Stimulated activated CD4-positive, alpha-beta T cell treated with anti-CD3 and anti-CD28 coated beads, Interleukin-2, amount 100 ng/mL, for 24 hours (primary cell): ENCODE measurements around the gene MED15.

Source experiments
- DNase-seq, 2 donors: peaks; one replicate each; pipeline ENCODE4 v3.0.0-alpha.2; 2020

The MED15 gene

DNA sequence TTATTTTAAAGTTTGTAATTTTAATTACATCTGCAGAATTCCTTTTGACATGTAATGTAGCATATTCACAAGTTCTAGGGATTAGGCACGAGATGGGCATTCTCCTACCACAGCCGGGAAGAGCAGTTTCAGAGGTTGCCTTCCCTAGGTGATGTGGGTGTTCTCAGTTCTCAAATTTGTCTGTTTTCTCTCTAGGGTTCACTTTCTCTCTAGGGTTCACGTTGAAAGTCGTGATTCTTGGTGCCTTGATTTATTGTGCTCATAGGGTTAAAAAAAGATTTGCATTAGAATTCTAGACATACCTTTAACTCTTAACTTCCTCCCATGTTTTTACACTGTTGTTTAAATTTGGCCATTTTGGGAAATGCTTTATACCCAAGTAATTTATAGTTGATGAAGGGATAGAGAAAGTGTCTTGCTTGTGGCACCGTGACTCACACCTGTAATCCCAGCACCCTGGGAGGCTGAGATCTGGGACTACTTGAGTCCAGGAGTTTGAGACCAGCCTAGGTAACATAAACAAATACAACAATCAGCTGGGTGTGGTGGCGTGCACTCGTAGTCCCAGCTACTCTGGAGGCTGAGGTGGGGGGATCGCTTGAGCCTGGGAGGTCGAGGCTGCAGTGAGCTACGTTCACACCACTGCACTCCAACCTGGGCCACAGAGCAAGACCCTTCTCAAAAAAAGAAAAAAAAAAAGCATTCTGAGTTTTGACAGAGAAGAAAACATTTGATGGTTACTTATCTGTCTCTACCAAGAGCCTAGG is 3.6 kb downstream of the MED15 start:
- DNase-seq: no peak

DNA sequence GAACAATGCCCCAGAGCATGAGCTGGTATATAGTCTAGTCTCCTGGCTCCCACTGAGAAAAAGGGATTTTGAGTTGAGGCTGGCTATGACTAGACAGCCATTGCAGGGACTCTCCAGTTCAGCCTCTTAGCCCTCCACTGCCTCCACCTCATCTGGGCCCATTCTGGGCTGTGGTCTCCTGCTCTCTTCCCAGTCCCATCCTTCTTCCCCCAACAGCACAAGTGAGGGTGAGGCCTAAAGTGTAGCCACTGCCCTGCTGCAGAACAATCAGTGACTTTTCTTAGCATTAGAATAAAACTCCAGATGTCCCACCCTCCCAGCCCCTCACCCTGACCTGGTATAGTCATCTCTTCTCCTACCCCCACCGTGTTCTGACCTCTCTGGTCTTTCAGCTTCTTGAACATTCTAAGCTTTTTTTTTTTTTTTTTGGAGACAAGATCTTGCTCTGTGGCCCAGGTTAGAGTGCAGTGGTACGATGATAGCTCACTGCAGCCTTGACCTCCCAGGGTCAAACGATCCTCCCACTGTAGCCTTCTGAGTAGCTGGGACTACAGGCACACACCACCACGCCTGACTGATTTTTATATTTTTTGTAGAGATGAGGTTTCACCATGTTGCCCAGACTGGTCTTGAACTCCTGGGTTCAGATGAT is 4.3 kb downstream of the MED15 start:
- no peak for DNase-seq

DNA sequence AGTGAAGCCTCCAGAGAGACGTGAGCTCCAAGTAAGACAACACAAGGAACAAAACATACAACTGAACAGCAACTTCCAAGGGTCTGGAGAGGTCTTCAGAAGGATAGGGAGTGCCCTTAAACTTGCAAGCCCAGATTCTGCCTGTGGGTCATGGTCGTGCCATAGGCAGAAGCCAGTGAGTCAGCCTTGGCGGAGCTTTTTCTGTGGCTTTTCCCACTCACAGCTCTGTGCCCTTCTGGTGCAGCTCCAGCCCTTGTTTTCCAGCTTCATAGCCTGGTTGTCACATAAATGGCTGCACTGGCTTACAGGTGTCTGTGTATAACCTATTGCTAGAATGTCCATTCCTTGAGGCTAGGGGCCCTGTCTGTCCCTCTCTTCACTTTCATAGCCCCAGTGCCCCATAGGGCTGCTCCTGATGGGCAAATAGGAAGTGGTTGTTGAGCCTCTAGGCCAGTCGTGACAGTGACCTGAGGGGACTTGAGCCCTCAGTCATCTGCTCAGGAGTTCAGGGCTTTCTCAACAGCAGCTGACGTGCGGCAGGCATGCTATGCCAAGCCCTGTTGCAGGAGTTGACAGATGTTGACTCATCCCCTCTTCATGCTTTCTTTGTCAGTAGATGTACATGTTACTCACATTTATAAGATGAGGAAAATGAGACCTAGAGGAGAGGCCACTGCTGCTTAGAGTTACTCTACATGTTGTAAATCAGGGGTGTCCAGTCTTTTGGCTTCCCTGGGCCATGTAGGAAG is 7.4 kb downstream of the MED15 start:
- DNase-seq: no peak

DNA sequence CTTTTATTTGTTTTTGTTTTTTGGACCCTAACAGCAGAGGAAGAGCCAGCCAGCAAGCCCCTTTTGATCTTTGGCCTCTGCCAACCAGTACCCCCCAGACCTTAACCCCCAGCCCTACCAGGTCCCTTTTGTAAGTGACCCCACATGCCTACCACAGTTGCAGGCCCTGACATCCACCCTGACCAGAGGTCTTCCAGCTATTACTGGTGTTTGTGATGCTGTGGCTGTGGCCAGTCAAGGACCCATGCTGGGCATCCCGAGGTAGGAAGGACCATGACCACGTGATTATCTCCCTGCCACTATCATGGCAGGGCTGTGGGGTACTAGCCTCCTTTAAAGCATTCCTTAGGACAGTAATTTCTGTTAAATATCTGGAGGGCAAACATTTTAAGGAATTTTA is 9.0 kb downstream of the MED15 start:
- DNase-seq: no peak

DNA sequence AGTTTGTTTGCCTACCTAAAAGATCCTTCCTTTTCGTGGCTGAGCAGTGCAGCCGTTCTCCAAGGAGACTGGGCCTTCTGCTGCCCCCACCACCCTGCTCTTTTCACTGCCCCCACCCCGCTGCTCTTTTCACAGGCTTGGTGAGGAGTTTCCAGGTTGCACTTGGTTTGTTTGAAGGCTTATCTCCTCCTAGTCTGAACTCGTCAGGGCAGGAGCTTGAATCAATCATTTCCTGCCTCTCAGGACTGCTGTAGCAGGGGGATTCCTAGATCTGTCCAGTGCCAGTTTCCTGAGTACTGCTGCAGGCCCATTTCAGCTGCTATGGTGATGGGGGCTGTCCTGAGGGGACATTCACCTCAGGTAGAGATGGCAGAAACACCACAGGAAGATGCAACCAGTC is 10.0 kb downstream of the MED15 start:
- DNase-seq: no peak

DNA sequence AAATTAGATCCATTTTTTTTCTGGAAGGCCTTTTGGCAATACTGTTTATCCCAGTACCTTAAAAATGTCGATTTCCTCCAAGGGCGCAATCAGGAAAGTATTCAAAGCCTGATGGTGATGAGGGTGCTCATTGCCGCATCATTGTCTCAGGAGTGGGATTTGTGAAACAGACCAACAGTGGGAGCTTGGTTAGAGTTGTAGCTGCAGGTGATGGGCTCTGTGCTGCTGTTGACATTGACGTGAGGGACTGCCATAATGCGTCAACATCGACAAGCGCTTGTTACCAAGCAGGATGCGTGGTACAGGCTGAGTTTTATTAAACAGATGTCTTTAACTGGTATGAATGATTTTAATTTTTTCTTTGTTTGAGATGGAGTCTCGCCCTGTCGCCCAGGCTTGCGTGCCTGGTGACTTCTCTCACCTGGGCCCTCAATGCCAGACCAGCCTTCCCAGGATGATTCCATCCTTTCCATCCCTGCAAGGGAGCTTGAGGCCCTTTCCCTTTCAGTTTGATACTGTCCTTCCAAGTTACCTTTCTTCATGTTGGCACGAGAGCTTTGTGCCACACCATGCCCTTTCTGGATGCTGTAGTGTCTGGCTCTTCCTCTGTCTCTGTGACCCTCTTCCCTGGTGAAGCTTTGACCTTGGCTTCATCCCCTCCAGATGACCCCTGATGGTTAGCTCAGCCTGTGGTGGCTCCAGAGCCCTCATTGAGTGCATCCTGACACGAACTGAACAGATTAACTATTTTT is 10.6 kb downstream of the MED15 start:
- no peak for DNase-seq

DNA sequence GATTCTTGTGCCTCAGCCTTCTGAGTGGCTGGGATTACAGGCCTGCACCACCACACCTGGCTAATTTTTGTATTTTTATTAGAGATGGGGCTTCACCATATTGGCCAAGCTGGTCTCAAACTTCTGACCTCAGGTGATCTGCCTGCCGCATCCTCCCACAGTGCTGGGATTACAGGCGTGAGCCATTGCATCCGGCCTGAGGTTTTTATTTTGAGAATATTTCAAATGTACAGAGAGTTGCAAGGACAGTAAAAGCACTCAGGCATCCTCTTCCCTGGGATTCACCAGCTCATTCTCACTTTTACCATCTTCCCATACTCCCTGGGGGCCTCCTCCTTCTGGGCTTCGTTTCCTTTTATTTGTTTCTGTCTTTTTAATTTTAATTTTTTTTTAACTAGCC is 12.1 kb downstream of the MED15 start:
- DNase-seq: no peak

DNA sequence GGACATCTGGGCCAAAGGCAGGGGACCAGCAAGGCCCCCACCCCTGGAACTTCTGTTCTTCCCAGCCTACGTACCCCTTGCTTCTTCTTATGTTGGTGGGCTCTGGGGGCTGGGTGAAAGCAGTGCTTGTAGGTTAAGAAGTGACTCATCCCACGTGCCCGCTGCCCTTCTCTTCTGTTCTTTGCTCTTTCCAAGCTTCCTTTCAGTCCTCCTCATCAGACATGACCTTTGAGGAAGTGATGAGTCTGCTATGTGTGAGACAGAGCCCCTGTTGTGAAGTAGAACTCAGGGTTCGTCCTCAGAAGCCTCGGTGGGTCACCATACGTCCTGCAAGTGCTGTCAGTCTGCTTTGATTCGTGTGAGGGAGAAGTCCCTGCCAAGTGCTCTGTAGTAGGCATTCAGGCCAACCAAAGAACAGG is 12.7 kb downstream of the MED15 start:
- DNase-seq: peak in 1 of 2 donors; percentile 38

DNA sequence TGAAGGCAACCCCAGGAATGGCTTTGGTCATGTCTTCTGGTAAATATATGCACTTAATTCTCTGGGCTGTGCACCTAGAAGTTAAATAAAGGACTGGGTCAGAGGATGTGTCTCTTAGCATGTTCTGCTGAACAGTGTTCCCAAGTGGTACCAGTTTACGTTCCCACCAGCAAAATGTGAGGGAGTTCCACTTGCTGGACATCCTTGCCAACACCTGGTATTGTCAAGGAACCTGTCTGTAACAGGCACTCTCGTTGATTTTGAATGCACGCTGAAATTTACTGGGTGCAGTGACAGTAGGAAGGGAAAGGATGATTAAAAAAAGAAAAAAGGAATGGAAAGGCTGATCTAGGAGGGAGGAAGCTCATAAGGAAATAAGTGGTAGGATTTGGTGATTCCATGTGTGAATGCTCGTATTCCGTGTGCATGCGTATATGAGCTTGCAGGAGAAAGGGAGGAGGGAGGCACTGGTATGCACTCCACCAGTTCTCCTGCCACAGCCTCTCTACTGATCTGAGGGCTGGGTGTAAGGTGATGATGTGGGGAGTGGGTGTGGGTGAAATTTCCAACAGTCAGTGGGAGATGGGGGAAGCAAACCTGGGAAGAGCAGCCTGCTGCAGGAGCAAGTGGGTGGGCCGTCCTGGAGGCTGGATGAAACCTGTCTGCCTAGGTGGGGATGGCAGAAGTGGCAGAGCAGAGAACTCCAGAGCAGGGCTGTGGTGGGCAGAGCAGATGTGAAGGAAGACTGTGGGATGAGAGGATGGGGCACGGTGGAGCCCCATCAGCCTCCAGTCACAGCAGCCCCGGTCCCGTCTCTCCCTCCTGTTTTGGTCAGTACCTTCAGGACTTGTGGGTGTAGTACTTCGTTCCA is 15.0 kb downstream of the MED15 start:
- no peak for DNase-seq

DNA sequence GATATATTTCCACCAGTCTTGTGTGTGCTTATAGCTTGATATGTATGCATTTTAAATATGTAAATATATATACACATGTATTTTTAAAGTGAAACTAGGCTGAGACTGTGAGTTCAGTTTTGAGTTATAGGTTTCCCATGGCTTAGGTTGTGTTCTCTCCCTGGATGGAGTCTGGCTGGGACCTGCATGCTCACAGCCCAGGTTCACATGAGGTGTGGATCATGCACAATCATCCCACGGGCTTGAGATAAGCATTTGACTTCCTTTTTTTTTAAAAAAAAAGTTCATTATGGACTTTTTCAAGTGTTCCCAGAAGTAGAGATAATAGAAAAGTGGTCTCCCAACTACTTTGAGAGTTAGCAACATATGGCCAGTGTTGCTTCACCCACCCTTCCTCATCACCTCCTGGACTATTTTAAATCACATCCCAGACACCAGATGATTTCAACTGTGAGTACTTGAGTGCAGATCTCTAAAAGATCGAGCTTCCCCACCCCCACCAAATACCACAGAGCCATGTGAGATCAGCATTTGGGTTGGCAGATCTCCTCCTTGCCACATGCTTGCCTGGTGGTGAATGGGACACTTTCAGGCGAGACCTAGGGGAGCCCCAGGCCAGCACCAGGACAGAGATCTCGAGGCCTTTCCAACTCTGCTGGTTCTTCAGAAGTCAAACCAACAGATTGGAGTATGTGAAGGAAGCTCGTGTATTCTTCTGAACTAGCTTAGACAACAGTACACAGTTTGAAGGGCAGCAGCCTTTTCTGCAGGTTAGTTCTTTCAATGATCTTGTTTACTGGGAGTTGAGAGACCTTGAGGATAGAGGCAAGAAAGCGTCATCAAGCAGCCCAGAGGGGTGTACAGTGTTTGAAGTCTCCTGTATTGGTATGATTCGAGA is 15.9 kb downstream of the MED15 start:
- DNase-seq: no peak

DNA sequence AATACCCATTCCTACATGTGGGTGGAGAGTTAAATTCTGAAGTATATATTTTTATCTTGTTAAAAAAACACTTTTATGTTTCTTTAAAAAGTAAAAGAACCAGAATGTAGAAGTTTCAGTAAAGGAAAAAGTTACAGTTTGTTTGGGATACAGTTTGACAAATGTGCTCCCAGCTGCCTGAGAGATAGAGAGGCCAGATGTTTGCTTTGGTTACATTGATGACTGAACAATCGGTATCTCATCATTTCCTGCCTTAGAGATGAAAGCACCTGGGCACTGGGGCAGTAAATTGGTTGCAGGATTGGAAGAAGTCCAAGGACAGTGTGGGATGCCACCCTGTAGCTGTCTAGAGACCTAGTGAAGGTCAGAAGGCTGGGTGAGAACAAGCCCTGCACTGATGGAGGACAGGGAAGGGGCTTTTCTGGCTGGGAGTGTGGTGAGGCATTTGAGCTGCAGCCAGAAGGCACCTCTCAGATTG is 16.6 kb downstream of the MED15 start:
- no peak for DNase-seq

DNA sequence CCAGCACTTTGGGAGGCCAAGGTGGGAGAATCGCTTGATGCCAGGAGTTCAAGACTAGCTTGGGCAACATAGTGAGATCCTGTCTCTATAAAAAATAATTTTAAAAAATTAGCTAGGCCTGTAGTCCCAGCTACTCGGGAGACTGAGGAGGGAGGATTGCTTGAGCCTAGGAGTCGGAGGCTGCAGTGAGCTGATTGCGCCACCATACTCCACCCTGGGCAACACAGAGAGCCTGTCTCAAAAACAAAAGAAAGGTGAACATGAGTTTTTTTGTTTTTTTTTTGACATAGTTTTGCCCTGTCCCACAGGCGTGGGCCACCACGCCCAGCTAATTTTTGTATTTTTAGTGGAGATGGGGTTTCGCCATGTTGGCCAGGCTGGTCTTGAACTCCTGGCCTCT is 17.6 kb downstream of the MED15 start:
- DNase-seq: no peak

DNA sequence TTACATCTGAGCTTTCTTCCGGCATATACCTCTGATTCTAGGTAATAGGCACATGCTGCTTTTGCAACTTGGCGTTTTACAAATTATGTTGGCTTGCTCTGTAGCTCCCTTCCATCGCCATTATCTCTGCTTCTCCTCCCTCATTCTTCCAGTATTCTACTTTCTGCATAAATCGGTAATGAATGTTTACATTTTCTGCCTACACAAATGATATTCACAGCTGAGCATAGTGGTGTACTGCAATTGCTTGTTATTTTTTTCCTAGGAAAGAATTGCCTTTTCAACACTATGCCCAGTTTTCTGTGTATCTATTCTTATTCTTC is 18.9 kb downstream of the MED15 start:
- DNase-seq: no peak

DNA sequence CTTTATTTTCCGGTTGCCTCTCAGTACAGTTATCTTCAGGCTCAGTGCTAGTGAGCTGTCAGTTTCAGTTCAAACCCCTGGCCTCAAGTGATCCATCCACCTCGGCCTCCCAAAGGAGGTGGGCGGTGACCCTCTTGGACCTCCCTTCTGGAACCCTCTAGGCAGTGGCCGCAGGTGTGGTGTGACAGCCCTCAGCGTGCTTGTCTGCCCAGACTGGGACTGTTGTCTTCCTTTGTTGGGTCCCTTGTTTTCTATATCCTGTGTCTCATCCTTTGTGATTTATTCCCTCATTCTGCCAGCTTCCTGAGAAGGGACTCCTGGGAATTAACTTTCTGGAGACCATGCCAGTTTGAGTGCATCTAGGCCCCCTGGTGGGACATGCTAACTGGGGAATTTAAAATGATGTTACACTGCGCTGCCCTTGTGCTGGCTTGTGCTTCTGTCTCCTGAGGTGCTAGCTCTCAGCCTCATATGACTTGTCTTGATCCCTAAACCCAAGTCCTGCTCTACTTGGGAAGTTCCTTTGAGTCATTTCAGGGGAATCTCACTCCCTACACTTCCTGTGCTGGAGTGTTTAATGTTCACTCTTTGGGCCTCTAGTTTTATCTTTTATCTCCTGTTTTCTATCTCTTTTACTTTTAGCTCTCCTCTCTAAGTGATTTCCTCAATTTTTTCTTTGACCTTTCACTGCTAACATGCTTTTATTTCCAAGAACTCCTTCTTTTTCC is 19.4 kb downstream of the MED15 start:
- DNase-seq: no peak

DNA sequence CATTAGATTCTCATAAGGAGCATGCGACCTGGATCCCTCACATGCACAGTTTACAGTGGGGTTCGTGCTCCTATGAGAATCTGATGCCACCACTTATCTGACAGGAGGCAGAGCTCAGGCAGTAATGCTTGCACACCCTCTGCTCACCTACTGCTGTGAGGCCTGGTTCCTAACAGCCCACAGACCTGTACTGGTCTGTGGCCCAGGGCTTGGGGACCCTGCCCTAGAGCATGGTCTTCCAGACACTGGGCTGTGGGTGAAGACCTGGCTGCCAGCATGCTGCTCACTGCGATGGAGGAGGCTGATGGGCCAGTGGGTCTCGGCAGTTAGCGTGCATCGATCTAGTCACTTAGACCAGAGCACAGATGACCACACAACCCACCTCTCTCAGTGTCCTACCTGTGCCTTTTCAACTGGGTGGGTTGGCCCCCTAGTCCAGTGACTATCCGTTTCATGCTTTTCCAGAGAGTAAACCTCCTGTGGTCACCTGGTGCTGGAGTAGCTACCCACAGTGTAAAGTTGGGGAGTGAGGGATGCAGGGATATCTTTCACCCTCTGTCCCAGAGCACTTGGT is 21.1 kb downstream of the MED15 start:
- DNase-seq: no peak

DNA sequence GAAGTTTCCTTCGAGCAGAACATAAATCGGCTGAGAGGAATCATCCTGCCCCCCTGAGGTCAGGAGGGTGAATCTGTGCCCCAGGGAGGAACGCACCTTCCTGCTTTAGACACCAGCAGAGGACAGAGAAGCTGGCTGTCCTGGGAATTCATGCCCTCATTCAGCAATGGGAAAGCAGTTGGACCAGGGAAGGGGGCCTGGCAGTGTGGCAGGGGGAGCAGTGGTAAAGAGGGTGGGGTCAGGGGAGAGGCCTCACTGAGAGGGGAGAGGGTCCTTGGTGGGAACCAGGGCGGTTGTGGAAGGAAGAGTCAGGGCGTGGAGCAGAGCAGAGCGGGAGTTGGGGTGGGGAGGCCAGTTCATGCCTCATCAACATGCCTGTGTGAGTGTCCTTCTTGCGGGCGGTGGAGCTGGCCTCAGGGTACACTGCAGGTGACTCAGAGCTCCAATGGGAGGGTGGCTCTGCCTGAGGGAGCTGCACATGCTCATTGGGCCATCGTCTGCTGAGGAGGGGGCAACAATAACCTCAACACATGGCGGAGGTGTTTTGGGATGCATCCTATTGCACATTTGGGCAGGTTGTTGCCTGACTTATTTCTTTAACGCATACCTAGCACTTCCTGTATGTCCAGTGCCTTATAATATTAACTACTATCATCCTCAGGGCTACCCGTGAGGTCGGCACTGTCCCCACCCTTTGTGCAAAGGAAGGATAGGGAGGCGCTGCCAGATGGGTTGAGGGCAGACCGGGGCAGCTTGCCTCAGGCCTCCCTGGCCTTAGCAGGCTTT is 23.2 kb downstream of the MED15 start:
- DNase-seq: no peak

DNA sequence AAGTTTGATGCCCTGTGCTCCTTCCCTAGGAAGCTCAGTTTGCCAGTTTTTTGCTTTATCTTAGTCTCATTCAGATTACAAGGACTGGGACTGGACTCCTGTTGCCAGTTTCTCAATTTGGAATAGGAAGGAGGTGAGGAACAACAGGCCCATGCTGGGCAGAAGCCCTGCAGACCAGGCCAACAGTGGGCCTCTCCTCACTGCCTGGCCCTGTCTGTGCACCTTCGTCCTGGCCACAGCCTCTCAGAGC is 23.7 kb downstream of the MED15 start:
- DNase-seq: no peak

DNA sequence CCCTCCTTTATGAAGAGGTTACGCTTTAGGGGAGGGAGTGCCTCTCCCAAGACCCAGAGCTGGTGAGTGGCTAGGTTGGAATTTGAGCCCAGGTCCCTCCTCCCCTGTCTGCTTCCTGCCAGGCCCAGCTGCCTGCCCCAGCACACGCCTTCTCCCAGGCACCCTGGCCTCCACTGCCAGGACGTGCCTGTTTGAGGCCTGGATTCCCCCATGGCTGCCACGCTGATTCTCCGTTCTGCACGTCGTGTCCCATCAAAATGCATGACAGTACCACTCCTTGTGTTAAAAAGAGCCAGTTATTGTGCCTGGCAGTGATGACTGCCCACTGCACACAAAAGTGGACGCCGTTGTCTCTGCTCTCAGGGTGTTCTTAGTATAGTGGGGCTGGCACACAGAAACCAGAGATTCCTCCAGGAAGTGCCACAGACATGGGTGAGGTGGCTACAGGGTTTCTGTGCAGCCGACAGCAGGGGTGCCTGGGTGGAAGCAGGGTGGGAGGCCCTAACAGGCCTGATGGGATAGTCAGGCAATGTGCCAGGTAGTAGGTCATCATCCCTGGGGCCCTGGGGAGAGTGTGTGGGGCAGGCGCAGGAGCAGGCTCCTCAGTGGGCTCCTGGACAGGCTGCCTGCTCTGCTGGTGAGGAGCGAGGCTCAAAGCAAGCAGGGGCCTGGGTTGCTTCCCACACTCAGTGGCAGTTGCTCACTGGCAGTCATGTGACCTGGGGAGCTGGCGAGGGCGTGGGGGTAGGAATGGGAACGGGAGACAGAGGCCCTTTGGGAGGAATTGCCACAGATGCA is 24.2 kb downstream of the MED15 start:
- DNase-seq: no peak
